Left forelimb (tissue), 1 donor: ENCODE measurements around the gene CACNG4.

Source experiments
- DNase-seq: peaks from one replicate; pipeline ENCODE4 v3.0.0-alpha.2; 2018; ENCODE audit warnings: low spot score

Gene CACNG4

GRCh38 chr17:67066717-67067116 lies 102.2 kb downstream of the CACNG4 start:
- no peak for DNase-seq

GRCh38 chr17:67067571-67068482 lies 103.3 kb downstream of the CACNG4 start:
- DNase-seq, result no peak

DNA sequence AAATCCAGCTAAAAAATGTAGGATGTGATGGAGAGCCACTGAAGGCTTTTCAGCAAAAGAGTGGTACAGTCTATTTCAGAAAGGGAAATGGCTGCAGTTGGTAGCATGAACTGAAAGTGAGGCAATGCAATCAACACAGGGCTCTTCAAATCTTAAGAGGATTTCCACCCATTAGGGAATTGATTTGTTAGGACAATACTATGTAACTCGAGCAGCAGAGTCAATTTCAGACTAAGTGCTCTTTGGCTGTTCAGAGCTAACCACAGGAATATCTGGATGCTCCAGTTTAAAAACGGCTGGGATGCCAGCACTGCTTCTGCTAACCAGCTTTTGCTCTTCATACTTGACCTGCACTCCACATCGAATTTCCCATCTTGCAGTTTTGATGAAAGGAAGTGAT lies 104.5 kb downstream of the CACNG4 start:
- DNase-seq, result no peak

- no peak for DNase-seq
These were observed 105.2 kb downstream of the CACNG4 start for GRCh38 chr17:67069603-67070136.

- no peak for DNase-seq
These were observed 107.1 kb downstream of the CACNG4 start for GRCh38 chr17:67071595-67071994.

GRCh38 chr17:67072885-67073284 lies 108.4 kb downstream of the CACNG4 start:
- DNase-seq, result no peak

DNA sequence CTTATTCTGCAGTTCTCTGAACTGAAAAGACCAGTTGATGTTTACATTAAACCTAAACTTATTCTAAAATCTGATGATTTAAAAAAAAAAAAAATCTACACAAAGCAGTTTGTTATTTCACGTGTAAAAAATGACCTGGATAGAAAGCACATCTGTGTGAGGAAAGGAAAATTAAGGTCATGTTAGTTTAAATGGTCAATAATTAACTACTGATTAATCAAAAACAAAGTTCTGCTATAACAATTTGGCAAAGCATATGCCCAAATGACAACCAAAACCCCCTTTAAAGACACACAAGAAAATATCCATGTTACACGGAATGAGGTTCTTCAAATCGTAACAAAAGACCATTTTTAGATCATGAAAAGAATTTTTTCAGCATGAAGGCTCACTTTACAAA lies 110.3 kb downstream of the CACNG4 start:
- DNase-seq, result no peak

- DNase-seq, result no peak
These were observed 111.8 kb downstream of the CACNG4 start for GRCh38 chr17:67076290-67076689.

- DNase-seq, result no peak
These were observed 113.8 kb downstream of the CACNG4 start for GRCh38 chr17:67078292-67078691.

- DNase-seq, result no peak
These were observed 115.0 kb downstream of the CACNG4 start for GRCh38 chr17:67079491-67079890.

- no peak for DNase-seq
These were observed 116.3 kb downstream of the CACNG4 start for GRCh38 chr17:67080804-67081203.

- no peak for DNase-seq
These were observed 117.6 kb downstream of the CACNG4 start for GRCh38 chr17:67082107-67082506.
